HTERT RPE-1 (cell line): ENCODE measurements around the gene CCNY.
"Not testable (repeated sequence)": the region's sequence is repeated elsewhere in the genome, so short reads cannot be mapped to it uniquely, and the experiment has no call there.

Experiments
- in situ Hi-C: fragments of 300-500 bp; cut with MboI; formaldehyde crosslinking; loops from 4 replicates; pipeline ENCODE4 v1.14.3; 2020; ENCODE audit warnings: low sequenced_read_pairs

Gene CCNY

DNA sequence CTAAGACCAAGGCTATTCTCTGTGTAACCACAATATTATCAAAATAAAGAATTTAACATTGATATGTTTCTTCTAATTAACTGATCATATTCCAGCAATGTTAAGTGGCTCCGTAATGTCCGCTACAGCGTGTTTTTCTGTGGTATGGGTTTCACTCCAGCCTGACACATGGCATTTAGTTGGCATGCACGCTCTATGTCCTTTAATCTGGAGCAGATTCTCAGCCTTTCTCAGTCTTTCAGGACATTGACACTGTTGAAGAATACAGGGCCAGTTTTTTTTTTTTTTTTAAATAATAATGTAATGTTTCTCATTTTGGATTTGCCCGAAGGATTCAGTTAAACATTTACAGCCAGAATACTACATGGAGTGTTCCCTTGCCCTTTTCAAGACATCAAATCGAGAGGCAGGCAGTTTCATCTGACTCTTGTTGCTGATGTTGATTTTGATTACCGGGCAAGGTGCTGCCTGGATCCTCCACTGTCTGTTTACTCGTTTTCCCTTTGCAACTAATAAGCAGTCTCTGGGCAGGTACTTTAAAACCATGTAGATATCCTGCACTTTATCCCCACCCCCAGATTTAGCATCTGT is 171.3 kb downstream of the CCNY start:
- in situ Hi-C loops: no loop called here

DNA sequence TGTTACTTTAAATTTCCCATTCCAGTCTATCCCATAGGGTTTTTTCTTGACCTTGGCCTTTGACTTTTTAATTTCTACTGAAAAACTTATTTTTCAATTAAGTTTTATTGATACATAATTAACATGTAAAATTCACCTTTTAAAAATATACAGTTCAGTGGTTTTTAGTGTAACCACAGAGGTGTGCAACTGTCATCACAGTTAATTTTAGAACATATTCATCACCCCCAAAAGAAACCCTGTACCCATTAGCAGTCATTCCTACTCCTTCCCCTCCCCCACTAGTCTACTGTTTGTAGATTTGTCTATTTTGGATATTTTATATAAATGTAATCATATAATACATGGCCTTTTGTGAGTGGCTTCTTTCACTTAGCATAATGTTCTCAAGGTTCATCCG is 172.3 kb downstream of the CCNY start:
- in situ Hi-C loops: no loop called here

DNA sequence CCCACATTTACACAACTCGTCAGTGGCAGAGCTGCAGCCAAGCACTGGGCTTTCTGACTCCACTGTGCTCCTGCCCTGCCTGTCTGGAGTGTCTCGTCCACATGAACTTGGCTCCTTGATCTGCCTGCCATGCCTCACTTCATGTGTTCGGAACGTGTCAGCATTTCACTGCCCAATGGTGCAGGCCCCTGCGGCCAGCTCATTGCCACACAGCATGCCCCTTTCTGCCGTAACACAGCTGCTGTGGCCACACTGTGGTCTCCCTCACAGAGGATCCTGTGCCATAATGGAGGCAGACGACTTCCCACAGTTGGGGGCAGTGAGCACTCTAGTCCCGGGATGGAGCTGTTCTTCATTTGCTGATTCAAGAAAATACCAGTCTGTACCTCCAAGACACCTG is 174.6 kb downstream of the CCNY start:
- in situ Hi-C loops: no loop called here

DNA sequence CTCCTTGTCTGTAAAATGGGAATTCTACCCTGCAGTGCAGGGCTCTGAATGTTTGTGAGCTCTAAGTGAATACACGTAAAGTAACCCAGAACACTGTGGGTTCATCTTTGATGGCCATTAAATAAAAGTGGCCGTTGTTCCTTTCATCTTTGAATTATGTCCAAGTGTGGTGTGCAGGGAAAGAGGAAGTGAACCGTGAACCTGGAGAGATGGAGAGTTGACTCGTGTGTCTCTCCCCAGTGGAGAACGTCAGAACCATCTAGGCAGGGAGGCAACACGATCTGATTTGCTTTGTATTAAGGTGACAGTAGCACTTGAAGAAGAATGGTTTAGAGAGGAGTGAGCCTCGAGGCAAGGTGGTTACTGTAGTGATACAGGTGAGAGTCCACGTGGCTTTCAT is 175.3 kb downstream of the CCNY start:
- in situ Hi-C loops: no loop called here

DNA sequence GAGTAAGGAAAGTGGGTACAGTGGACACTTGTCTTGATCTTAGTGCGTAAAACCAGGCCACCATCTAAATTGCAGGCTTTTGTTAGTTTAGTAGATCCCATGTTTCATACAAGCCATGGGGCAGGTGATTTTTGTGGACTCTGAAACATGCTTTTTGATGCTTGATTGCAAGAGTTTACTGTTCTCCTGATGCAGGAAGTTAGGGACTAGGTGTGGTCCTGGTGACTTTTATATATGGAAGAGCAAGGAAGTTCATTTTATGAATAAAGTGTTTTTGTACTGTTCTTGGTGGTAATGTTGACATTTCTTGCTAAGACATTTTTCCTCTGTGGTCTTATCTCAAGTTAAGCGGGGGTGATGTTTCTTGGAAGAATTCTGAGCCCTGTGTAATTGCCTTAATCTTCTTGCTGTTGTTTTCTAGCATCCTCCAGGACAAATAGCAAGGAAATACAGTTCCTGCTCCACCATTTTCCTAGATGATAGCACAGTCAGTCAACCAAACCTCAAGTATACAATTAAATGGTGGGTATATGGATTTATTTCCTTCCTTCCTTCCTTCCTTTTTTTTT is 179.9 kb downstream of the CCNY start:
- in situ Hi-C loops: no loop called here

DNA sequence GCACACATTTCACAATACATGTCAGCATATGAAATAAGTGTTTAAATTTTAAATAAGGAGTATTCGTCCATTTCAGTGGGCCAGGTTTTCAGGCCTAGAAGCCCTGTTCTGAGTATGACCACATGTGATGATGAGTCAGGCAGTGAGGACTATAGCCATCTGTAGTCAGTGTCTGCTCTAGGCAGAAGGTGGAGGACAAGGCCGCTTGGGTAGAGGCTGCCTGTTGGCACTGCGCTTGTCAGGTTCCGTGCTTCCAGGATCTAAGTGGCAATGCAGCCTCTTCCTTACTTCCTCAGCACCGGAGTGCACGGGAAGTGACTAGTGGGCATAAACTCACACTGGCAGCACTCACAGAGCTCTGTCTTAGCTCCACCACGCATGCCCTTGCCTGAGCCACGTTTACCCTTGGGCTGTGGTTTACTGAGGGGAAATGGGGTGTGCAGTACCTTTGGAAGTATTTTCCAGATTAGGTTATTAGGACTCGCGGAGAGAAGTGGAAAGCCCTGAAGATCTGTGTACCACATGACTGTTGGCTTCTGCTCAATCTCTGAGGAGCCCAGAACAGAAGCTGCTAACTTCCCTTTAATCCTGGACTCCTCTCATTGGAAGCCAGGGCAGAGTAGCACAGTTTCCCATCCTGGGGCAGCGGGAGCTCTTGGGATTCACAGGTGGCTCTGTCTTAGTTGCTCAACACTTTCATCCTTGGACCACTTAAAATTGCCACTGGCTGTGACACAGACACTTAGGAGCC is 181.3 kb downstream of the CCNY start:
- in situ Hi-C loops: no loop called here

DNA sequence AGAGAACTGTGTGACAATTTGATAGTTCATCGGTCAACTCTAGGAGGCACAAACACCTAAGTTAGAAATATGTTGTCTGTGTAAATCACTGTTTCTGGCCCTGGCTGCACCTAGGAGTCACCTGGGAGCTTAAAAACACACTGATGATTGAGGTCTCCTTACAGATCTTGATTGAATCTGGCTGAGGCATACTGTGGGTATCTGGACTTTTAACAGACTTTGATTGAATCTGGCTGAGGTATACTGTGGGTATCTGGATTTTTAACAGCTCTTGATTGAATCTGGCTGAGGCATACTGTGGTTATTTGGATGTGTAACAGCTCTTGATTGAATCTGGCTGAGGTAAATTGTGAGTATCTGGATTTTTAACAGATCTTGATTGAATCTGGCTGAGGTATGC is 181.9 kb downstream of the CCNY start:
- in situ Hi-C loops: not testable (repeated sequence)

DNA sequence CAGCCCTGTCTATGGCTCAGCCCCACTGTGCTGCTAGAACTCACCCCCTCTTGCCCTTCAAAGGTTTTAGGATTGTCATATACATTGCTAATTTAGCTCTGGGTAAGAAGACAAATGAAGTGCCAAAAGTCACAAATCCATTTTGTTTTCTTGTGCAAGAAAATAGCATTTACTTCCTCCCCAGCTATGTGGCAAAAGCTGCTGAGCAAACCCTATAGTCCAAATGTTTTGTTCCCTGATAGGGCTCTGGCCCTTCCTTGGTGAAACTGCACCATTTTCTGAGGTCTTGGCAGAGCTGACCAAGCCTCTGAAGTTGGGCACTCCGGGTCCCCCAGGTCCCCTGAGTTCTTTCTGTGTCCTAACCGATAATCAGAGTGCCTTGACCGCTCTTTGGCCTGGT is 184.7 kb downstream of the CCNY start:
- in situ Hi-C loops: no loop called here

DNA sequence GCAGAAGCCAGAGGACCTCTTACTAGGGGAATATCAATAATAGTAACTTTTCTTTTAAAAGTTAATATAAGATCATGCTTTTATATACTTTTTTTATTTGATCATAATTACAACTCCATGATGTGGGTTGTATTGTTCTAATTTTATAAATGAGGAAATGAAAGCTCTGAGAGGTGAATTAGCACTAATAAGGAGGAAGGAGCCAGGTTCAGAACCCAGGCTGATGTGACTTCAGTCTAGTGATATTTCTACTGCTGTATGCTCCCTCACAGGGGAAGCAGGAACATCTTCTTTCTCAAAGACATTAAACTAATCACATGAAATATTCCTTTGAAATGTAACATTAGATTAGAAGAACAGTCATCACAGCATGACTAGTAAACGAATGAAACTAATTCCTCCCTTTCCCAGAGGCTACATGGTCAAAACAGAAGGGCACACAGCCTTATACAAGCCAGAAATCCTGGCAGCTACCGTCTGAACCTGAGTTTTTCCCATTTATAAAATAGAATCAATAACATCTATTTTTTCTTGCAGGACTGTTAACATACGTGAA is 187.4 kb downstream of the CCNY start:
- in situ Hi-C loops: no loop called here

DNA sequence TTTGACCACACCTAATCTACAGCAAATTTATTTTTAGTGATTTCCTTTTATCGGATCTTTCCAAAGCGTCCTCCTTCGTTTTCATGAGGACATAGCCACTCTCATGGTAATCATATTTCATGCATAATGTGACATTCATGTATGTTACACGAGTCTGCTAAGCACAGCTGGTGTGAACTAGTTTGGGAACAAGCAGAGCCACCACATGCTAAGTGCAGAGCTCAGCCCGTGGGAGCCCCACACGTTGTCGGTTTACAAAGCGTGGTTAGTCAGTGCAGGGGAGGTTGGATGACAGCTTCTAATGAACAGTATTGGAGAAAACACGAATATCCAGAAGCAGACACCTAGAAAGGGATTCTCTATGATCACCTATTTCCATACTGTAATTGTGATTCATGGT is 190.4 kb downstream of the CCNY start:
- in situ Hi-C loops: no loop called here

DNA sequence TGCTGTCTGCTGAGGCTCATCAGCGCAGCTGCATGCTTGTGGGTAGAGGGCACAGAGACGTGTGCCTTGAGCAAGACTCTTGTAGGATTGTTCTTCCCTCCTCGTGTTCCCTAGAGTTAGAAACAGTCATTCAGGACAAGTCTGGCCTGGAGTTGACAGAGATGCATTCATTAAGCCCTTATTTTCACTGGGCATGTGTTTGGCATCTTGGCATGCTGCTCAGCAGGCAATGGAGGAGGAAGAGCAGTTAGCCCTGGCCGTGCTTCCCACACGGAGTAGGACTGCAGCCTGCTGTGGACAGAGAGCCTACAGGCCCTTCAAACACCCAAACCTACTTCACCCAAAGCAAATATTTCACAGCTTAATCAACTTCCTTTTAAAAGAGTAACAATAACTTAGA is 195.8 kb downstream of the CCNY start:
- in situ Hi-C loops: no loop called here

DNA sequence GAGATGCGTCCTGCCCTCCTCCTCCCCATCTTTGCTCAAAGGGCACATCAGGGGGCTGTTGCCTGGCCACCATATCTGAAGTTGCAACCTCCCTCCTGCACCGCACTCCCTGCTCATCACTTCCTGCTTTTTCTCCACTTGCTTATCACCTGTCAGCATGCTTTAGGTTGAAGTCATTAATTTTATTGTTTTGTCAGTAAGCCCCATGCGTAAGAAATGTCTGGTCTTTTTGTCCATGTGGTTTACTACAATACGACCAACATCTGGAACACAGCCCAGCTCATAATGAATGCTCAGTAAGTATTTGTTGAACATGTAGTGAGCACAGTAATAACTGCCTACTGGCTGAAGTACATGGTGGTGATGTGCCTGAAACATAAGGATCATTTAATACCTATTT is 197.3 kb downstream of the CCNY start:
- in situ Hi-C loops: no loop called here

DNA sequence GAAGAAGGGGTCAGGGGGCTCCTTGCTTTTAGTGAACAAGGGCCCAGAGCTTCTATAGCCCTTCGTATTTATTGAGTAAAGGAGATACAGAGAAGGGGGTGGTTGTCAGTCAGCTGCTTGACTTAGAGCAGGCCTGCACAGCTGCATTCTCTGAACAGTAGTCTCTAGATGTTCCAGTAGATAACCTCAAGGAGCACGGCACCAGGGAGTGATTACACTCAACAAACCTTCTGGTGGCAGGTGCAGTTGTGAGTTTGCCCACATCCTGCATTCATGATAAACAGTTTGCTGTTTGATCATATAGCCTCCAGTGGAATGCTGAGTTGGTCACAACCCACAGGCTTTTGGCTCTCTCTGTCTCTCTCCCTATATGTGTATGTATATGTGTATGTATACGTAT is 198.8 kb downstream of the CCNY start:
- in situ Hi-C loops: no loop called here

DNA sequence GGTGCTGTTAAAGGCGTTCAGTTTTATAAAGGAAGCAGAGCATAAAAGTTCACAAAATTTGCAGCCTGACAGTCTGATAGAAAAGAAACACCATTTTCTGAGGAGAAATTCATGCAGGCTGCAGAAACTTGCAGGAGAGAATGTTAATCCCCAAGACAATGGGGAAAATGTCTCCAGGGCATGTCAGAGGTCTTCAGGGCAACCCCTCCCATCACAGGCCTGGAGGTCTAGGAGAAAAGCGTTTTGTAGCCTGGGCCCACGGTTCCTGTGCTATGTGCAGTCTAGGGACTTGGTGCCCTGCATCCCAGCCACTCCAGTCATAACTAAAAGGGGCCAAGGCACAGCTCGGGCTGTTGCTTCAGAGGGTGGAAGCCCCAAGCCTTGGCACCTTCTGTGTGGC is 200.5 kb downstream of the CCNY start:
- in situ Hi-C loops: no loop called here

DNA sequence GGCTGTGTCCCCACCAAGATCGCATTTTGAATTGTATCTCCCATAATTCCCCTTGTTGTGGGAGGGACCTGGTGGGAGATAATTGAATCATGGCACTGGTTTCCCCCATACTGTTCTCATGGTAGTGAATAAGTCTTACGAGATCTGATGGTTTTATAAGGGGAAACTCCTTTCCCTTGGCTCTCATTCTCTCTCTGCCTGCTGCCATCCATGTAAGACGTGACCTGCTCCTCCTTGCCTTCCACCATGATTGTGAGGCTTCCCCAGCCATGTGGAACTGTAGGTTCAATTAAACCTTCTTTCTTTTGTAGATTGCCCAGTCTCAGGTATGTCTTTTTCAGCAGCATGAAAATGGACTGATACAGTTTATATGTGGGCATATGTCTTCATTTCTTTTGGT is 201.6 kb downstream of the CCNY start:
- in situ Hi-C loops: not testable (repeated sequence)

DNA sequence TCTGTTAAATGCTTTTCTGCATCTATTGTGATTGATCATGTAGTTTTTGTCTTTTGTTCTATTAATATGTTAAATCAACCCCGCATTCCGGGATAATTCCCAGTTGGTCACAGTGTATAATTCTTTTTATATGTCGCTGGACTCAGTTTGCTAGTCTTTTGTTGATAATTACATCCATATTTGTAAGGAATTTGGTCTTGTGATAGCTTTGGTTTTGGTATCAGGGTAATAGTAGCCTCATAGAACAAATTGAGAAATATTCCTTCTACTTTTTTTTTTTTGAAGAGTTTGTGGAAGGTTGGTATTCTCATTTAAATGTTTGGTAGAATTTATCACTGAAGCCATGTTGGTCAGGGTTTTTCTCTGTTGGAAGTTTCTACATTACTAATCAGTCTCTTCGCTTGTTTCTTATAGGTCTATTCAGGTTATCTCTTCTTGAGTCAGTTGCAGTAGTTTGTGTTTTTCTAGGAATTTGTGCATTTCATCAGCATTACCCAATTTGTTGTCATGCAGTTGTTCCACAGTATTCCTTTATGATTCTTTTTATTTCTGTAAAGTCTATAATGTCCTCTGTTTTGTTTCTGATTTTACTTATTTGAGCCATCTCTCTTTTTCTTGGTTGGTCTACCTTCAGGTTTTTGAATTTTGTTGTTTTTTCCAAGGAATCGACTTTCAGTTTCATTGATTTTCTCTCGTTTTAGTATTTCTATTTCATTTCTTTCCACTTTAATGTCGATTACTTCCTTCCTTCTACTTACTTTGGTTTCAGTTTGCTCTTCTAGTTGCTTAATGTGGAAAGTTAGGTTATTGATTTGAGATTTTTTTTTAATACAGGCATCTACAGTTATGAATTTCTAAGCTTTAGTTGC is 204.2 kb downstream of the CCNY start:
- in situ Hi-C loops: no loop called here

DNA sequence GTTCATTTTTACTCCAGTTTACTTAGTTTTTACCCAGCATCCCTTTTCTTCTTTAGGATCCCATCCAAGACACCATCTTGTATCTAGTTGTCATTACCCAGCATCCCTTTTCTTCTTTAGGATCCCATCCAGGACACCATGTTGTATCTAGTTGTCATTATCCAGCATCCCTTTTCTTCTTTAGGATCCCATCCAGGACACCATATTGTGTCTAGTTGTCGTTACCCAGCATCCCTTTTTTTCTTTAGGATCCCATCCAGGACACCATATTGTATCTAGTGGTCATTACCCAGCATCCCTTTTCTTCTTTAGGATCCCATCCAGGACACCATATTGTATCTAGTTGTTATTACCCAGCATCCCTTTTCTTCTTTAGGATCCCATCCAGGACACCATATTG is 205.4 kb downstream of the CCNY start:
- in situ Hi-C loops: no loop called here

DNA sequence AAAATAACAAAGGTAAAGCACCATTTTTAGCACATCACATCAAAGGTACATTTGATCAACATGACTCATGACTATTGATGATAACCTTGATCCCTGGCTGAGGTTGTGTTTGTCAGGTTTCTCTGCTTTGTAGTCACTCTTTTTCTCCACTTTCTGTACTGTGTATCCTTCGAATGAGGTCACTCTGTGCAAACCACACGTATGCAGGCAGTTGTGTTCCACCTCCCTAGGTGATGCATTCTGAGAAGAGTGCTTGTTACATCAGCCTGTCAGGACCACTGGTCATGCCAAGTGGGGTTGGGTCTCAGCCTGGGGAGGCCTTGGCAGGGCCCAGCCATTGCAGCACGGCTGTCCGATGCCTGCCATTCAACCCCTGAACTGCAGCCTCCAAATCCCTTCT is 206.0 kb downstream of the CCNY start:
- in situ Hi-C loops: no loop called here

DNA sequence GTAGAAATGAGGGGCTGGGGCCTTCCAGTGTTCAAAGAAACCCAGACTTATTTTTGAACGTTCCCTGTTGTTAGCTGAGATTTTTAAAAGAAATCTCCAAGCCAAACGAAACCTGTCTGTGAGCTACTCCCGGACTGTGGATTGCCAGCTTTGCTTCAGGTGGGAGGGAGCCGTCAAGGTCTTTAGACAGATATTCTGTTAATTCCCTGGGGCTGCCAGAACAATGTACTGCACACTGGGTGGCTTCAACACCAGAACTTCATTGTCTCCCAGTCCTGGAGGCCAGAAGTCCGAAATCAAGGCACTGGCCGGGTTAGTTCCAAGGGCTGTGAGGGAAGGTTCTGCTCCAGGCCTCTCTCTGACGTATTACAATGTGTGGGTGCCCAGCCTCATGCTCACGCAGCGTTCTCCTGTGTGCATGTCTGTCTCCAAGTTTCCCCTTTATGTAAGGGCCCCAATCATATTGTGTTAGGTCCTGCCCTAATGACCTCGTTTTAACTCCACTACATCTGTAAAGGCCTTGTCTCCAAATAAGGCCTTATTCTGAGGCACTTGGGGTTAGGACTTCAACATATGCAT is 208.9 kb downstream of the CCNY start:
- in situ Hi-C loops: no loop called here

DNA sequence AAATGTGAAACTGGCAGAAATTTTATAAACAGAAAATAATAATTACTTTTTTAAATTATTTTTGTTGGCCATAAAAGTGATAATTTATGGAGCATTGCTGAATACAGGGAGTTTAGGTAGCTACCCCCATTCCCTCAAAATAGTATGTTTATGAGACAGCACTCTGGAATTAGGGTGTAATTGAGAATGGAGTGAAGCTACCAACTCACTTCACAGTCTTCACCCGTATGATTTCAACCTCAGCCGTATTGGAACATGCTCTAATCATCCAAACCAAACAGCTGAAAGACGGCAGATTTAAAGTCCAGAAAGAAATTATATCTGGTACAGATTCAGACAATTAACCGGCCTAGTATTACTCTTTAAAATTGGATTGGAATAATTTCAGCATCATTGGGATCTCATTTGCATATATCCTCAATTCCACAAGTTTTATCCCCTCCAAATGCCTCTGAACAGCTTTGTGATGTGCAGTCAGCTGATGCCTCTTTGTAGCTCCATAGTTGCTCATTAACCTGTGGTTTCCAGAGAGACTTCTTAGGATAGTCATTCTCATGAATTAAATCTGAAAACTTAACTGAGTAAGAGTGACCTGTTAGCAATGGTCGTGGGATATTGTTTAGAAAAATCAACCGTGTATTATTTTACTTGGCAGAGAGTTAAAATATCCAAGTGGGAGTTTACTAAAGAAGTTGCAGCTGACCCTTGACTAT is 209.7 kb downstream of the CCNY start:
- in situ Hi-C loops: no loop called here
